K562 (cell line): Measurements from ENCODE around the gene LXN. TPM values are rescaled to one million over a fixed set of nuclear protein-coding genes. Genes with fewer than 3 reads are reported as not detected.
A peak's percentile ranks its signal among the peaks of the same experiment; 100 is the strongest.

Experiments
- ATAC-seq: fragments of 200-7000 bp; cut with Tn5 transposase; 3 replicates; pipeline ENCODE4 v1.9.1; 2020; ENCODE audit warnings: moderate library complexity
- BruUV-seq: library from RNA; stranded (reverse); fragments of 400-500 nt; replicated peaks from 2 replicates; lab custom pipeline; 2021; lab: Mats Ljungman, UMichigan
- CTCF ChIA-PET: fragments of 300-600 bp; formaldehyde crosslinking; extraction: SDS; loops from one replicate; lab custom pipeline; 2021; ENCODE audit warnings: low intra/inter-chr PET ratio; lab: Yijun Ruan, JAX
- POLR2A ChIA-PET: fragments of 300-600, 350-650 bp; sonication (Branson Sonifier 250); formaldehyde crosslinking; extraction: SDS; loops from one replicate; lab custom pipeline; 2021; ENCODE audit warnings: antibody characterized with exemption, inconsistent platforms; lab: Yijun Ruan, JAX
- DNase-seq, 4 experiments: peaks; one replicate each; pipeline versions ENCODE4 v3.0.0 to v3.0.0-alpha.2; 2011 to 2018; ENCODE audit warnings: low spot score in 3 of 4, mixed read lengths in 3 of 4; ENCODE audit errors: extremely low read depth in 1 of 4
- FAIRE-seq: peaks from 2 replicates; lab custom pipeline; 2011; peaks lifted over from hg19 to GRCh38; lab: Jason Lieb, UNC
- H2AFZ ChIP-seq: 2 replicates; pipeline ENCODE4 v1.6.0; 2011; ENCODE audit warnings: low read depth, low read length, control low read depth, inconsistent platforms
- H3K27ac ChIP-seq: fragments of 200-600 bp; 3 replicates; pipeline ENCODE4 v1.8.0; 2011; ENCODE audit warnings: low read depth, mild to moderate bottlenecking, control low read depth, inconsistent platforms, low read length, moderate library complexity, mixed read lengths; ENCODE audit errors: extremely low read depth
- H3K27me3 ChIP-seq, 2 experiments: fragments of 300-600 bp in 1 of 2; 2 replicates in 1 of 2; 3 replicates in 1 of 2; pipeline versions ENCODE4 v1.6.0 to v1.8.0; 2011; ENCODE audit warnings: inconsistent platforms in 2 of 2, low read length in 2 of 2, mild to moderate bottlenecking in 1 of 2, mixed read lengths in 1 of 2, moderate library complexity in 1 of 2; ENCODE audit not compliant: control insufficient read depth in 2 of 2, insufficient read depth in 2 of 2
- H3K36me3 ChIP-seq: fragments of 300-600 bp; 3 replicates; pipeline ENCODE4 v1.8.0; 2011; ENCODE audit warnings: mild to moderate bottlenecking, low read length, inconsistent platforms; ENCODE audit not compliant: control insufficient read depth, insufficient read depth
- H3K4me1 ChIP-seq, 2 experiments: fragments of 200-600 bp in 1 of 2; replicated peaks in 1 of 2; 2 replicates in 1 of 2; 3 replicates in 1 of 2; pipeline versions ENCODE4 v1.5.1 to v1.8.0; 2011; ENCODE audit warnings: inconsistent platforms in 2 of 2, low read length in 2 of 2, mild to moderate bottlenecking in 1 of 2, mixed read lengths in 1 of 2, moderate library complexity in 1 of 2; ENCODE audit not compliant: control insufficient read depth in 2 of 2, insufficient read depth in 2 of 2
- H3K4me2 ChIP-seq: 2 replicates; pipeline ENCODE4 v1.6.1; 2011; ENCODE audit warnings: low read length, control low read depth, inconsistent platforms, mixed read lengths; ENCODE audit not compliant: insufficient read depth
- H3K4me3 ChIP-seq: fragments of 200-600 bp; sonication (generic), shearing (Covaris generic); 2 replicates; pipeline ENCODE4 v1.5.1; 2016; ENCODE audit warnings: control low read depth, inconsistent platforms
- H3K79me2 ChIP-seq: fragments of 200-600 bp; 3 replicates; pipeline ENCODE4 v1.8.0; 2011; ENCODE audit warnings: low read length, inconsistent platforms; ENCODE audit not compliant: control insufficient read depth, insufficient read depth
- H3K9ac ChIP-seq, 2 experiments: 2 replicates each; pipeline versions ENCODE4 v1.6.0 to v1.6.1; 2011; ENCODE audit warnings: low read depth in 2 of 2, low read length in 2 of 2, control low read depth in 1 of 2, inconsistent platforms in 1 of 2, mild to moderate bottlenecking in 1 of 2, mixed read lengths in 1 of 2; ENCODE audit not compliant: insufficient read depth in 1 of 2
- H3K9me1 ChIP-seq: one replicate; pipeline ENCODE4 v1.6.0; 2011; ENCODE audit warnings: inconsistent platforms, mild to moderate bottlenecking, low read length, moderate library complexity; ENCODE audit not compliant: control insufficient read depth, insufficient read depth
- H3K9me3 ChIP-seq: replicated peaks from 2 replicates; pipeline ENCODE4 v1.5.1; 2011; ENCODE audit warnings: low read depth, low read length, inconsistent platforms; ENCODE audit not compliant: control insufficient read depth, insufficient read depth
- H4K20me1 ChIP-seq: replicated peaks from 2 replicates; pipeline ENCODE4 v1.6.1; 2011; ENCODE audit warnings: low read length, inconsistent platforms, mixed read lengths; ENCODE audit not compliant: control insufficient read depth, insufficient read depth
- BCOR ChIP-seq: fragments of 450-650 bp; IDR thresholded peaks from 2 replicates; pipeline ENCODE4 v1.6.1; 2016
- COPS2 ChIP-seq: fragments of 450-650 bp; conservative IDR thresholded peaks from 2 replicates; pipeline ENCODE4 v1.6.1; 2016; ENCODE audit warnings: mild to moderate bottlenecking, moderate library complexity
- RBM25 ChIP-seq: fragments of 200-400 bp; formaldehyde crosslinking; IDR thresholded peaks from 2 replicates; pipeline ENCODE4 v1.6.1; 2018; ENCODE audit warnings: low read length, low read depth, moderate library complexity; ENCODE audit not compliant: severe bottlenecking
- ZFP36 ChIP-seq: fragments of 150-350 bp; IDR thresholded peaks from 2 replicates; pipeline ENCODE4 v1.6.1; 2018; ENCODE audit warnings: low read length, low read depth; ENCODE audit not compliant: partially characterized antibody
- WGBS: fragments of 100-300 bp; shearing (Covaris generic); methylation state at CpG from one replicate; pipeline ENCODE4 v1.1.6; 2016; ENCODE audit warnings: low coverage, mixed read lengths; ENCODE audit not compliant: insufficient coverage; ENCODE audit errors: missing lambda C conversion rate; 5-methylcytosine and 5-hydroxymethylcytosine counted together
- in situ Hi-C: fragments of 300-500 bp; cut with MboI; formaldehyde crosslinking; loops from 4 replicates; pipeline ENCODE4 v1.15.0; 2018; ENCODE audit warnings: inconsistent platforms, mixed read lengths
- intact Hi-C: fragments of 100-400 bp; cut with micrococcal nuclease; formaldehyde crosslinking; loops from 2 replicates; pipeline ENCODE4 v1.14.2; 2022
- polyA plus RNA-seq, 8 experiments: library from polyadenylated mRNA; depleted of rRNA in 4 of 8; stranded (reverse) in 5 of 8; unstranded in 3 of 8; fragments of >200 nt; fragmentation: Nextera tagmentation in 2 of 8; fragmentation: Illumina TruSeq in 1 of 8; extraction: Ambion mirVana in 2 of 8; extraction: Trizol in 1 of 8; gene quantifications; 2 replicates each; pipeline versions ENCODE4 v1.2.1 to v1.2.3, GENCODE V29; 2011 to 2014; ENCODE audit warnings: inconsistent platforms in 1 of 8, missing spikeins in 1 of 8
- total RNA-seq, 7 experiments: library from RNA; depleted of rRNA in 6 of 7; stranded (reverse); fragments of >200 nt in 6 of 7; fragmentation: Illumina TruSeq in 2 of 7; extraction: Trizol in 2 of 7; gene quantifications; 2 replicates each; pipeline versions ENCODE4 v1.2.1 to v1.2.3, GENCODE V29; 2011 to 2021; ENCODE audit warnings: low replicate concordance in 1 of 7
- TF ChIP-seq, protein P1 (sequence below): sonication (generic); formaldehyde crosslinking; IDR thresholded peaks from 2 replicates; pipeline ENCODE4 v1.8.1; 2023; ENCODE audit warnings: mild to moderate bottlenecking, missing genetic modification reagents, moderate library complexity

The LXN gene
- total and polyA plus RNA-seq, 9 of the 15 experiments (the other 6 are each of a cell fraction or from before 2014, with no cell fraction given): 0.08 to 0.13 TPM; not detected in 7

DNA sequence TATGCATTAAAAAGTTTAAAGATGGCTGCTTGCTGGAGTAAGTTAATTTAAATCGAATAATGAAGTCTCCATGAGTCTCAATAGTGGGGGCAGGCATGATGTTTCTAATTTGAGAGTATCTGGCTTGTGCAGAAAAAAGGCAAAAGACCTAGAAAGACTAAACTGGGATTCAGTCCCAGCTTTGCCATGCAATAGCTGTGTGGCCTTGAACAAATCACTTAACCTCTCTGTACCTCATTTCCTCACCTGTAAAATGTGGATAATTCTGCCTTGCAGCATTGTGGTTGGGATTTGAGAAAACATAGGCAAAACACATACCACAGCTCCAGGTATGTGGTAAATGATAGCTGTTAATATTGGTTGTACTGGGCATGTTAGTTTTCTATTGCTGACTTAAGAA lies 8.6 kb downstream of the LXN start:
- FAIRE-seq (no peak), DNase-seq (no peak), ATAC-seq (no peak)
- Histone ChIP-seq H3K4me3 (no peak overlapping the region), H3K27me3 (no peaks in the 10 kb centered on the region), H3K36me3 (peaks cover 98% of the 10 kb centered on the region), H3K4me2 (no peak overlapping the region), H3K27ac (no peak overlapping the region), H3K9me3 (no peaks in the 10 kb centered on the region), H2AFZ (no peak overlapping the region), H3K4me1 (no peaks in the 10 kb centered on the region), H3K79me2 (0 out of 3 replicates have a peak, but pooled peaks cover 2% of the 10 kb centered on the region), H3K9ac (no peak overlapping the region), H4K20me1 (no peaks in the 10 kb centered on the region), H3K9me1 (no peaks in the 10 kb centered on the region)
- TF ChIP-seq, protein P1, sequence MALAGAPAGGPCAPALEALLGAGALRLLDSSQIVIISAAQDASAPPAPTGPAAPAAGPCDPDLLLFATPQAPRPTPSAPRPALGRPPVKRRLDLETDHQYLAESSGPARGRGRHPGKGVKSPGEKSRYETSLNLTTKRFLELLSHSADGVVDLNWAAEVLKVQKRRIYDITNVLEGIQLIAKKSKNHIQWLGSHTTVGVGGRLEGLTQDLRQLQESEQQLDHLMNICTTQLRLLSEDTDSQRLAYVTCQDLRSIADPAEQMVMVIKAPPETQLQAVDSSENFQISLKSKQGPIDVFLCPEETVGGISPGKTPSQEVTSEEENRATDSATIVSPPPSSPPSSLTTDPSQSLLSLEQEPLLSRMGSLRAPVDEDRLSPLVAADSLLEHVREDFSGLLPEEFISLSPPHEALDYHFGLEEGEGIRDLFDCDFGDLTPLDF (CRISPR knock-in tag): no peak
- TF ChIP-seq RBM25 (peak; percentile 76), ZFP36 (peak; percentile 42), COPS2 (no peak), BCOR (peak; percentile 52; the same call in 1 of the 2 replicates)
- in situ Hi-C loops: loop anchor here (5.0 kb wide), 1 partner anchor 128 kb away; no protein-coding TSS in a partner anchor
- no TSS peak for BruUV-seq
- ChIA-PET CTCF (no interaction called here), POLR2A (interaction anchor here (1.2 to 2.0 kb wide), 3 partner anchors 13 to 120 kb away, joined by 3 to 6 read pairs (median 3); no protein-coding TSS in a partner anchor)
- WGBS: 80% methylated on average over 1 of the region's 1 CpG
- intact Hi-C loops: no loop called here
